ENCODE measurements around the gene AFF1. TPM values are rescaled to one million over a fixed set of nuclear protein-coding genes. Genes with fewer than 3 reads are reported as not detected.

The AFF1 gene
- total RNA-seq, 2 experiments from 2014 or later: 50.3 to 51.2 TPM

- H3K27ac Mint-ChIP-seq: peak overlapping the region; percentile 38
- CTCF ChIA-PET: interaction anchor here (0.6 to 3.7 kb wide), 3 partner anchors 144 to 175 kb away, joined by 3 to 17 read pairs (median 16); no protein-coding TSS in a partner anchor
- no peaks in the 10 kb centered on the region for H3K9me3 ChIP-seq (ENCODE audit: control insufficient read depth in 1 of 2, insufficient read depth in 1 of 2, low read length in 2 of 2)
Observed at GRCh38 chr4:87097075-87097474, 162.3 kb downstream of the AFF1 start.

GRCh38 chr4:87100168-87100567 is 165.4 kb downstream of the AFF1 start:
- Mint-ChIP-seq H3K4me3 (no peak overlapping the region), H3K27me3 (no peaks in the 10 kb centered on the region), H3K4me1 (ENCODE audit: low read depth) (peaks cover 61% of the 10 kb centered on the region), H3K9me3 (no peaks in the 10 kb centered on the region), H3K36me3 (ENCODE audit: low read depth) (peaks cover 19% of the 10 kb centered on the region), H3K27ac (peak overlapping the region; percentile 93)
- peaks cover 8% of the 10 kb centered on the region for H3K4me1 ChIP-seq (ENCODE audit: insufficient read depth, low read length)
- H3K27me3 ChIP-seq (ENCODE audit: control insufficient read depth in 1 of 2, insufficient read depth in 2 of 2, low read length in 2 of 2): no peaks in the 10 kb centered on the region
- intact Hi-C loops (cut with DNase I, micrococcal nuclease): loop anchor here in 1 of 2 experiments (5.0 kb wide), 2 partner anchors 603 to 1182 kb away; partner anchors contain the start of gene PPM1K
- H3K27ac ChIP-seq (ENCODE audit: low read depth in 1 of 2, low read length in 2 of 2): no peak overlapping the region
- no peaks in the 10 kb centered on the region for H3K9me3 ChIP-seq (ENCODE audit: control insufficient read depth in 1 of 2, insufficient read depth in 1 of 2, low read length in 2 of 2)
- POLR2A ChIA-PET: interaction anchor here (0.7 to 1.0 kb wide), 2 partner anchors 9 to 257 kb away, joined by 3 read pairs; no protein-coding TSS in a partner anchor
- H3K4me3 ChIP-seq (ENCODE audit: low read length): no peak overlapping the region
- ATAC-seq (ENCODE audit: poor library complexity): no peak
- H3K36me3 ChIP-seq (ENCODE audit: insufficient read depth, low read length): peaks cover 7% of the 10 kb centered on the region
- TF ChIP-seq CTCF (IDR thresholded peaks at IDR 0.05): no peak
- DNase-seq: no peak
- CTCF ChIA-PET: interaction anchor here (3.7 kb wide), 1 partner anchor 177 kb away, joined by 17 read pairs; no protein-coding TSS in a partner anchor

More at GRCh38 chr4:87097075-87097474, 162.3 kb downstream of the AFF1 start:
- H3K4me1 Mint-ChIP-seq (ENCODE audit: low read depth): peaks cover 38% of the 10 kb centered on the region
- H3K9me3 Mint-ChIP-seq: no peaks in the 10 kb centered on the region
- Histone ChIP-seq H3K27ac (ENCODE audit: low read depth in 1 of 2, low read length in 2 of 2) (no peak overlapping the region), H3K36me3 (ENCODE audit: insufficient read depth, low read length) (peaks cover 24% of the 10 kb centered on the region), H3K4me3 (ENCODE audit: low read length) (no peak overlapping the region), H3K4me1 (ENCODE audit: insufficient read depth, low read length) (peaks cover 5% of the 10 kb centered on the region), H3K27me3 (ENCODE audit: control insufficient read depth in 1 of 2, insufficient read depth in 2 of 2, low read length in 2 of 2) (no peaks in the 10 kb centered on the region)
- H3K4me3 Mint-ChIP-seq: no peak overlapping the region
- POLR2A ChIA-PET: interaction anchor here (1.1 kb wide), 1 partner anchor 91 kb away, joined by 3 read pairs; no protein-coding TSS in a partner anchor
- intact Hi-C loops (cut with DNase I, micrococcal nuclease): no loop called here
- TF ChIP-seq CTCF (IDR thresholded peaks at IDR 0.05): no peak
- no peaks in the 10 kb centered on the region for H3K27me3 Mint-ChIP-seq
- DNase-seq (no peak), ATAC-seq (ENCODE audit: poor library complexity) (no peak)
- H3K36me3 Mint-ChIP-seq (ENCODE audit: low read depth): peaks cover 18% of the 10 kb centered on the region

DNA sequence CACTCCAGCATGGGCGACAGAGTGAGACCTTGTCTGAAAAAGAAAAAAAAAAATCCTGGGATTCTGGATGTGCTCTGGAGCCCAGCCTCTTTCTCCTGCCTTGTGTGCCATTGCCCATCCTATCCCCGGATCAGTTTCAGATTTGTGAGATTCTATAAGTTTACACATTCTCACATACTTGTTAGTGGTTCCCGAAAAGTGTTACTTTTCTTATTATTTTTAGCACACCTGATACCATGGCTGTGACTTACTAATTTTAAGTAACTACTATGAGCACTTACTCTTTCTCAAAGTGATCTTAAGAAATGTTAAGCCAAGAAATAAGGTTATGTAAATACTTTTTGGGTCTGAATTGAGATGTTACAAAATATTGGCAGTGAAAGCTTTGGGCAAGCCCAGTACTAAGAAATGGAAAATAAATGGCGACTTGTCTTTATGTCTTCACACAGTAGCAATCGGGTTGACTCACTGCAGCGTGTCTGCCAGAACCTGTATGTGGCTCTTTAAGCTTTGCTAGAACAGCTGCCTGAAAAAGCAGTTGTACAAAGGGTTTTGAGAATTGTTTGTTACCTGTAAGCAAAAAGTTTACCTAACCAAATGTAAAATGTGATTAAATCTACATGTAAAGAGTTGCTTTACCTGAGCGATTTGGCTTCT is 166.9 kb downstream of the AFF1 start:
- H3K4me3 ChIP-seq (ENCODE audit: low read length): no peak overlapping the region
- ATAC-seq (ENCODE audit: poor library complexity) (no peak), DNase-seq (no peak)
- peaks cover 13% of the 10 kb centered on the region for H3K4me1 ChIP-seq (ENCODE audit: insufficient read depth, low read length)
- Mint-ChIP-seq H3K27ac (peak overlapping the region; percentile 93), H3K9me3 (no peaks in the 10 kb centered on the region), H3K4me1 (ENCODE audit: low read depth) (peaks cover 71% of the 10 kb centered on the region), H3K27me3 (no peaks in the 10 kb centered on the region), H3K4me3 (no peak overlapping the region), H3K36me3 (ENCODE audit: low read depth) (peaks cover 29% of the 10 kb centered on the region)
- H3K27ac ChIP-seq (ENCODE audit: low read depth in 1 of 2, low read length in 2 of 2): peak overlapping the region in 1 of 2 donors; percentile 25
- no peaks in the 10 kb centered on the region for H3K9me3 ChIP-seq (ENCODE audit: control insufficient read depth in 1 of 2, insufficient read depth in 1 of 2, low read length in 2 of 2)
- ChIA-PET POLR2A (interaction anchor here (1.1 to 4.5 kb wide), 4 partner anchors 14 to 179 kb away, joined by 3 to 31 read pairs (median 4); partner anchors contain the start of gene AFF1), CTCF (interaction anchor here (1.2 kb wide), 1 partner anchor 162 kb away, joined by 3 read pairs; no protein-coding TSS in a partner anchor)
- no peak for TF ChIP-seq CTCF (IDR thresholded peaks at IDR 0.05)
- H3K36me3 ChIP-seq (ENCODE audit: insufficient read depth, low read length): peaks cover 13% of the 10 kb centered on the region
- H3K27me3 ChIP-seq (ENCODE audit: control insufficient read depth in 1 of 2, insufficient read depth in 2 of 2, low read length in 2 of 2): no peaks in the 10 kb centered on the region
- intact Hi-C loops (cut with DNase I, micrococcal nuclease): loop anchor here in 1 of 2 experiments (2.0 to 5.0 kb wide), 3 partner anchors 167 to 1181 kb away; partner anchors contain the start of genes AFF1 and PPM1K

Measured in CD4-positive, alpha-beta T cell (primary cell).